ENCODE results near the gene SNX24. TPM values are rescaled to one million over a fixed set of nuclear protein-coding genes. Genes with fewer than 3 reads are reported as not detected.

The SNX24 gene
- total and polyA plus RNA-seq, 10 of the 15 experiments (the other 5 are each of a cell fraction or from before 2014, with no cell fraction given): 0.15 to 6.6 (median 4.1) TPM

- no TSS peak for BruUV-seq (replicated peaks)
- RAD21 ChIA-PET (ENCODE audit: unreplicated experiment): no interaction called here
- Histone ChIP-seq H3K9me3 (replicated peaks; ENCODE audit: control insufficient read depth, insufficient read depth, low read length) (no peaks in the 10 kb centered on the region), H3K27me3 (replicated peaks in 1 of 2; ENCODE audit: control insufficient read depth in 2 of 2, insufficient read depth in 2 of 2, low read length in 1 of 2) (no peaks in the 10 kb centered on the region), H3K27ac (ENCODE audit: control insufficient read depth, insufficient read depth) (no peak overlapping the region), H4K20me1 (ENCODE audit: control insufficient read depth, insufficient read depth) (no peaks in the 10 kb centered on the region), H3K4me2 (ENCODE audit: control insufficient read depth, insufficient read depth) (no peak overlapping the region), H3K4me1 (ENCODE audit: control insufficient read depth, insufficient read depth, low read length) (no peaks in the 10 kb centered on the region), H2AFZ (ENCODE audit: control insufficient read depth, low read depth, low read length) (no peak overlapping the region), H3K4me3 (no peak overlapping the region), H3K36me3 (ENCODE audit: control insufficient read depth in 2 of 2, insufficient read depth in 2 of 2, low read length in 1 of 2) (no peaks in the 10 kb centered on the region), H3K79me2 (ENCODE audit: control insufficient read depth, insufficient read depth, low read length) (no peaks in the 10 kb centered on the region), H3K9ac (ENCODE audit: control insufficient read depth, insufficient read depth, low read length) (no peak overlapping the region)
- ATAC-seq (no peak), FAIRE-seq (no peak), DNase-seq (ENCODE audit: low read depth, low spot score) (no peak)
- SMC1A ChIA-PET (ENCODE audit: uncharacterized antibody, unreplicated experiment): no interaction called here
- intact Hi-C loops (cut with micrococcal nuclease; ENCODE audit: unreplicated experiment) (no loop called here), in situ Hi-C loops (cut with MboI) (no loop called here)
- CTCF ChIA-PET: no interaction called here
- POLR2A ChIA-PET: no interaction called here
- no peak for TF ChIP-seq PRDM15 (CRISPR knock-in tag; IDR thresholded peaks at IDR 0.05)
- TF ChIP-seq ZZZ3 (IDR thresholded peaks at IDR 0.05; ENCODE audit: control insufficient read depth, insufficient read length, low read depth): no peak
- TF ChIP-seq, protein P1, sequence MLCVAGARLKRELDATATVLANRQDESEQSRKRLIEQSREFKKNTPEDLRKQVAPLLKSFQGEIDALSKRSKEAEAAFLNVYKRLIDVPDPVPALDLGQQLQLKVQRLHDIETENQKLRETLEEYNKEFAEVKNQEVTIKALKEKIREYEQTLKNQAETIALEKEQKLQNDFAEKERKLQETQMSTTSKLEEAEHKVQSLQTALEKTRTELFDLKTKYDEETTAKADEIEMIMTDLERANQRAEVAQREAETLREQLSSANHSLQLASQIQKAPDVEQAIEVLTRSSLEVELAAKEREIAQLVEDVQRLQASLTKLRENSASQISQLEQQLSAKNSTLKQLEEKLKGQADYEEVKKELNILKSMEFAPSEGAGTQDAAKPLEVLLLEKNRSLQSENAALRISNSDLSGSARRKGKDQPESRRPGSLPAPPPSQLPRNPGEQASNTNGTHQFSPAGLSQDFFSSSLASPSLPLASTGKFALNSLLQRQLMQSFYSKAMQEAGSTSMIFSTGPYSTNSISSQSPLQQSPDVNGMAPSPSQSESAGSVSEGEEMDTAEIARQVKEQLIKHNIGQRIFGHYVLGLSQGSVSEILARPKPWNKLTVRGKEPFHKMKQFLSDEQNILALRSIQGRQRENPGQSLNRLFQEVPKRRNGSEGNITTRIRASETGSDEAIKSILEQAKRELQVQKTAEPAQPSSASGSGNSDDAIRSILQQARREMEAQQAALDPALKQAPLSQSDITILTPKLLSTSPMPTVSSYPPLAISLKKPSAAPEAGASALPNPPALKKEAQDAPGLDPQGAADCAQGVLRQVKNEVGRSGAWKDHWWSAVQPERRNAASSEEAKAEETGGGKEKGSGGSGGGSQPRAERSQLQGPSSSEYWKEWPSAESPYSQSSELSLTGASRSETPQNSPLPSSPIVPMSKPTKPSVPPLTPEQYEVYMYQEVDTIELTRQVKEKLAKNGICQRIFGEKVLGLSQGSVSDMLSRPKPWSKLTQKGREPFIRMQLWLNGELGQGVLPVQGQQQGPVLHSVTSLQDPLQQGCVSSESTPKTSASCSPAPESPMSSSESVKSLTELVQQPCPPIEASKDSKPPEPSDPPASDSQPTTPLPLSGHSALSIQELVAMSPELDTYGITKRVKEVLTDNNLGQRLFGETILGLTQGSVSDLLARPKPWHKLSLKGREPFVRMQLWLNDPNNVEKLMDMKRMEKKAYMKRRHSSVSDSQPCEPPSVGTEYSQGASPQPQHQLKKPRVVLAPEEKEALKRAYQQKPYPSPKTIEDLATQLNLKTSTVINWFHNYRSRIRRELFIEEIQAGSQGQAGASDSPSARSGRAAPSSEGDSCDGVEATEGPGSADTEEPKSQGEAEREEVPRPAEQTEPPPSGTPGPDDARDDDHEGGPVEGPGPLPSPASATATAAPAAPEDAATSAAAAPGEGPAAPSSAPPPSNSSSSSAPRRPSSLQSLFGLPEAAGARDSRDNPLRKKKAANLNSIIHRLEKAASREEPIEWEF (IDR thresholded peaks at IDR 0.05; ENCODE audit: insufficient replicate concordance, low read depth, low read length): no peak
- TF ChIP-seq NR2C1 (IDR thresholded peaks at IDR 0.05): no peak
- no peak for TF ChIP-seq KLF5 (IDR thresholded peaks at IDR 0.05; ENCODE audit: partially characterized antibody)
- TF ChIP-seq SMC3 (IDR thresholded peaks at IDR 0.05; ENCODE audit: borderline replicate concordance, low read length): no peak
- no peak for TF ChIP-seq IRF3 (IDR thresholded peaks at IDR 0.05)
- no peak for TF ChIP-seq TCF7 (IDR thresholded peaks at IDR 0.05; ENCODE audit: borderline replicate concordance)
- no peak for TF ChIP-seq TCF3 (IDR thresholded peaks at IDR 0.05; ENCODE audit: borderline replicate concordance, insufficient read depth, low read depth, low read length)
- TF ChIP-seq BCL3 (IDR thresholded peaks at IDR 0.05; ENCODE audit: borderline replicate concordance, insufficient read depth, low read depth, low read length, poor library complexity, severe bottlenecking): no peak
- TF ChIP-seq RELA (IDR thresholded peaks at IDR 0.05; ENCODE audit: borderline replicate concordance, partially characterized antibody): no peak
- TF ChIP-seq POLR2A (IDR thresholded peaks at IDR 0.05; ENCODE audit: low read depth, low read length): no peak
- no peak for TF ChIP-seq RUNX3 (IDR thresholded peaks at IDR 0.05; ENCODE audit: low read length)
- TF ChIP-seq CHD1 (IDR thresholded peaks at IDR 0.05; ENCODE audit: low read depth, low read length): no peak
- TF ChIP-seq PAX8 (IDR thresholded peaks at IDR 0.05): no peak
Measured at GRCh38 chr5:122957457-122957856, 112.0 kb downstream of the SNX24 start.
